DOHH2 (cell line): ENCODE data around the gene PATJ.

Experiments
- EZH2phosphoT487 ChIP-seq: fragments of 200-600 bp; sonication (generic); IDR thresholded peaks from 2 replicates; pipeline ENCODE4 v1.6.1; 2017; ENCODE audit warnings: borderline replicate concordance, mild to moderate bottlenecking, antibody characterized with exemption, low read length, moderate library complexity, mixed read lengths
- TF ChIP-seq, protein P1 (sequence below): fragments of 200-600 bp; sonication (generic); IDR thresholded peaks from one replicate; pipeline ENCODE4 v1.5.1; 2014; ENCODE audit warnings: antibody characterized with exemption, mild to moderate bottlenecking, low read depth, low read length; ENCODE audit not compliant: poor library complexity, severe bottlenecking

- TF ChIP-seq, protein P1, sequence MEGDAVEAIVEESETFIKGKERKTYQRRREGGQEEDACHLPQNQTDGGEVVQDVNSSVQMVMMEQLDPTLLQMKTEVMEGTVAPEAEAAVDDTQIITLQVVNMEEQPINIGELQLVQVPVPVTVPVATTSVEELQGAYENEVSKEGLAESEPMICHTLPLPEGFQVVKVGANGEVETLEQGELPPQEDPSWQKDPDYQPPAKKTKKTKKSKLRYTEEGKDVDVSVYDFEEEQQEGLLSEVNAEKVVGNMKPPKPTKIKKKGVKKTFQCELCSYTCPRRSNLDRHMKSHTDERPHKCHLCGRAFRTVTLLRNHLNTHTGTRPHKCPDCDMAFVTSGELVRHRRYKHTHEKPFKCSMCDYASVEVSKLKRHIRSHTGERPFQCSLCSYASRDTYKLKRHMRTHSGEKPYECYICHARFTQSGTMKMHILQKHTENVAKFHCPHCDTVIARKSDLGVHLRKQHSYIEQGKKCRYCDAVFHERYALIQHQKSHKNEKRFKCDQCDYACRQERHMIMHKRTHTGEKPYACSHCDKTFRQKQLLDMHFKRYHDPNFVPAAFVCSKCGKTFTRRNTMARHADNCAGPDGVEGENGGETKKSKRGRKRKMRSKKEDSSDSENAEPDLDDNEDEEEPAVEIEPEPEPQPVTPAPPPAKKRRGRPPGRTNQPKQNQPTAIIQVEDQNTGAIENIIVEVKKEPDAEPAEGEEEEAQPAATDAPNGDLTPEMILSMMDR, result no peak
- no peak for TF ChIP-seq EZH2phosphoT487
These were observed 335.5 kb downstream of the PATJ start for GRCh38 chr1:62077821-62078220.
